ENCODE data around the gene MPEG1.

DNA sequence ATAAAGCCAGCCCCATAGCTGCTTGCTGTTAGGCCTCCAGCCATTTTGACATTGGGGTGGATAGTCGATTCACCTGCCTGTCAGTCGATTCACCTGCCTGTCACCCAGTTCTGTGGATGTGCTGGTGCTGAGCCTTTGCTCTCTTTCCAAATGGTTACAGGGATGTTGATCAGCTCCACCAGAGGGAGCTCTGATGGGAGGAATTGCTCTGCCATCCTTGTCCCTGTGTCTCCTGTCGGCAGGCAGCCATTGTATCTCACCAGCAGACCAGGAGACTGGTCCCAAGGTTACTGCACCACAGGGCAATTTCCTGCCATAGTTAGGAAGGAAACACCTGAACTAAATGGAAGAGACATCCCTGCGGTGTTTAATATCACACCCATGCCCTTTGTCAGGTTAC is 6.1 kb downstream of the MPEG1 start:
- TF ChIP-seq, protein P1, sequence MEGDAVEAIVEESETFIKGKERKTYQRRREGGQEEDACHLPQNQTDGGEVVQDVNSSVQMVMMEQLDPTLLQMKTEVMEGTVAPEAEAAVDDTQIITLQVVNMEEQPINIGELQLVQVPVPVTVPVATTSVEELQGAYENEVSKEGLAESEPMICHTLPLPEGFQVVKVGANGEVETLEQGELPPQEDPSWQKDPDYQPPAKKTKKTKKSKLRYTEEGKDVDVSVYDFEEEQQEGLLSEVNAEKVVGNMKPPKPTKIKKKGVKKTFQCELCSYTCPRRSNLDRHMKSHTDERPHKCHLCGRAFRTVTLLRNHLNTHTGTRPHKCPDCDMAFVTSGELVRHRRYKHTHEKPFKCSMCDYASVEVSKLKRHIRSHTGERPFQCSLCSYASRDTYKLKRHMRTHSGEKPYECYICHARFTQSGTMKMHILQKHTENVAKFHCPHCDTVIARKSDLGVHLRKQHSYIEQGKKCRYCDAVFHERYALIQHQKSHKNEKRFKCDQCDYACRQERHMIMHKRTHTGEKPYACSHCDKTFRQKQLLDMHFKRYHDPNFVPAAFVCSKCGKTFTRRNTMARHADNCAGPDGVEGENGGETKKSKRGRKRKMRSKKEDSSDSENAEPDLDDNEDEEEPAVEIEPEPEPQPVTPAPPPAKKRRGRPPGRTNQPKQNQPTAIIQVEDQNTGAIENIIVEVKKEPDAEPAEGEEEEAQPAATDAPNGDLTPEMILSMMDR (conservative IDR thresholded peaks at IDR 0.05; ENCODE audit: low read length), result peak; percentile 70
- no peak for TF ChIP-seq EZH2phosphoT487 (IDR thresholded peaks at IDR 0.05; ENCODE audit: borderline replicate concordance)
